Endothelial cell of umbilical vein (primary cell): Measurements from ENCODE around the gene POMGNT2. TPM values are rescaled to one million over a fixed set of nuclear protein-coding genes. Genes with fewer than 3 reads are reported as not detected.
"Not testable (repeated sequence)": the region's sequence is repeated elsewhere in the genome, so short reads cannot be mapped to it uniquely, and the experiment has no call there.

Experiments
- BruUV-seq: library from RNA; stranded (reverse); fragments of 400-500 nt; replicated peaks from 2 replicates; lab custom pipeline; 2021; lab: Mats Ljungman, UMichigan
- CTCF ChIA-PET: fragments of 300-600, 350-600 bp; sonication (Branson Sonifier 250); formaldehyde crosslinking; loops from one replicate; lab custom pipeline; 2021; ENCODE audit warnings: antibody characterized with exemption, inconsistent platforms; lab: Charles Lee
- POLR2A ChIA-PET: fragments of 300-600, 350-600 bp; sonication (Branson Sonifier 250); formaldehyde crosslinking; loops from one replicate; lab custom pipeline; 2021; ENCODE audit warnings: antibody characterized with exemption, inconsistent platforms; lab: Charles Lee
- DNase-seq: peaks from one replicate; pipeline ENCODE4 v3.0.0-alpha.2; 2011; ENCODE audit warnings: low read depth, low spot score
- FAIRE-seq: peaks from 2 replicates; lab custom pipeline; 2011; peaks lifted over from hg19 to GRCh38; lab: Jason Lieb, UNC
- H2AFZ ChIP-seq: 2 replicates; pipeline ENCODE4 v1.6.0; 2012; ENCODE audit warnings: low read depth, low read length, control low read depth, inconsistent platforms
- H3K27ac ChIP-seq: 2 replicates; pipeline ENCODE4 v1.5.1; 2011; ENCODE audit warnings: low read depth, mild to moderate bottlenecking, control low read depth, low read length, moderate library complexity; ENCODE audit not compliant: insufficient read depth
- H3K27me3 ChIP-seq, 2 experiments: 2 replicates each; pipeline versions ENCODE4 v1.6.0 to v1.6.1; 2011; ENCODE audit warnings: low read length in 2 of 2, mixed read lengths in 1 of 2; ENCODE audit not compliant: control insufficient read depth in 2 of 2, insufficient read depth in 2 of 2
- H3K36me3 ChIP-seq, 2 experiments: 2 replicates in 1 of 2; 3 replicates in 1 of 2; pipeline ENCODE4 v1.5.1; 2011; ENCODE audit warnings: low read length in 2 of 2, mild to moderate bottlenecking in 1 of 2, moderate library complexity in 1 of 2; ENCODE audit not compliant: control insufficient read depth in 2 of 2, insufficient read depth in 2 of 2; ENCODE audit errors: extremely low read depth in 1 of 2
- H3K4me1 ChIP-seq: 3 replicates; pipeline ENCODE4 v1.5.1; 2011; ENCODE audit warnings: mild to moderate bottlenecking, low read length; ENCODE audit not compliant: control insufficient read depth, insufficient read depth; ENCODE audit errors: extremely low read depth
- H3K4me2 ChIP-seq: 2 replicates; pipeline ENCODE4 v1.6.1; 2011; ENCODE audit warnings: low read length, control low read depth, mixed read lengths; ENCODE audit not compliant: insufficient read depth
- H3K4me3 ChIP-seq, 3 experiments: fragments of 200-600 bp in 1 of 3; sonication (generic), shearing (Covaris generic) in 1 of 3; replicated peaks in 1 of 3; 2 replicates each; pipeline ENCODE4 v1.5.1; 2011 to 2016; ENCODE audit warnings: control low read depth in 3 of 3, low read length in 3 of 3, mild to moderate bottlenecking in 2 of 3, inconsistent platforms in 1 of 3, low read depth in 1 of 3, moderate library complexity in 1 of 3; ENCODE audit not compliant: insufficient read depth in 1 of 3
- H3K79me2 ChIP-seq: 2 replicates; pipeline ENCODE4 v1.6.0; 2012; ENCODE audit warnings: low read length, inconsistent platforms; ENCODE audit not compliant: control insufficient read depth, insufficient read depth
- H3K9ac ChIP-seq: replicated peaks from 2 replicates; pipeline ENCODE3; 2011; ENCODE audit warnings: low read length, control low read depth; ENCODE audit not compliant: insufficient read depth; ENCODE audit errors: extremely low read depth
- H3K9me1 ChIP-seq: replicated peaks from 3 replicates; pipeline ENCODE4 v1.6.0; 2011; ENCODE audit warnings: mild to moderate bottlenecking, low read length; ENCODE audit not compliant: control insufficient read depth, insufficient read depth; ENCODE audit errors: extremely low read depth
- H3K9me3 ChIP-seq: replicated peaks from 2 replicates; pipeline ENCODE4 v1.5.1; 2012; ENCODE audit warnings: low read length, inconsistent platforms; ENCODE audit not compliant: control insufficient read depth, insufficient read depth
- H4K20me1 ChIP-seq: replicated peaks from 2 replicates; pipeline ENCODE3; 2011; ENCODE audit warnings: mild to moderate bottlenecking, low read length; ENCODE audit not compliant: control insufficient read depth, insufficient read depth; ENCODE audit errors: extremely low read depth
- FOS ChIP-seq: IDR thresholded peaks from 2 replicates; pipeline ENCODE4 v1.6.1; 2011; ENCODE audit warnings: mild to moderate bottlenecking, low read length, moderate library complexity, borderline replicate concordance; ENCODE audit not compliant: insufficient read depth
- POLR2AphosphoS5 ChIP-seq: IDR thresholded peaks from 2 replicates; pipeline ENCODE4 v1.6.1; 2012; ENCODE audit warnings: low read depth, mild to moderate bottlenecking, control low read depth, low read length, moderate library complexity; ENCODE audit not compliant: insufficient read depth
- dilution Hi-C: fragments of 300-500 bp; cut with MboI; formaldehyde crosslinking; loops from one replicate; pipeline ENCODE4 v1.15.0; 2019; ENCODE audit warnings: low sequenced_read_pairs; ENCODE audit not compliant: extremely low pct_ligation_motif_present
- intact Hi-C: fragments of 100-400 bp; cut with micrococcal nuclease; formaldehyde crosslinking; loops from one replicate; pipeline ENCODE4 v1.10.0; 2022
- polyA plus RNA-seq, 4 experiments: library from polyadenylated mRNA; depleted of rRNA in 3 of 4; stranded (reverse) in 3 of 4; unstranded in 1 of 4; fragments of >200 nt; gene quantifications; 2 replicates each; pipeline versions ENCODE4 v1.2.1 to v1.2.3, GENCODE V29; 2011 to 2012; ENCODE audit warnings: missing spikeins in 1 of 4
- total RNA-seq: library from RNA; stranded (reverse); gene quantifications from 2 replicates; pipeline ENCODE4 v1.2.3, GENCODE V29; 2021

POMGNT2 gene
- total and polyA plus RNA-seq, 2 donors (not counting 3 experiments of a cell fraction or from before 2014, with no cell fraction given), result 6.4 to 16.3 TPM

GRCh38 chr3:43048470-43048869 is 57.4 kb downstream of the POMGNT2 start:
- ChIA-PET POLR2A (no interaction called here), CTCF (no interaction called here)
- Histone ChIP-seq H3K79me2 (no peaks in the 10 kb centered on the region), H2AFZ (no peak overlapping the region), H3K9ac (no peak overlapping the region), H3K9me1 (no peaks in the 10 kb centered on the region), H3K4me3 (no peak overlapping the region), H3K9me3 (no peaks in the 10 kb centered on the region), H3K4me1 (no peaks in the 10 kb centered on the region), H3K36me3 (no peaks in the 10 kb centered on the region), H4K20me1 (no peaks in the 10 kb centered on the region), H3K4me2 (no peak overlapping the region), H3K27ac (no peak overlapping the region), H3K27me3 (peaks cover 4 to 6% of the 10 kb centered on the region in 2 experiments)
- DNase-seq, result no peak
- BruUV-seq, result no TSS peak
- intact Hi-C loops (no loop called here), dilution Hi-C loops (no loop called here)
- no peak for FAIRE-seq
- TF ChIP-seq FOS (no peak), POLR2AphosphoS5 (no peak)

DNA sequence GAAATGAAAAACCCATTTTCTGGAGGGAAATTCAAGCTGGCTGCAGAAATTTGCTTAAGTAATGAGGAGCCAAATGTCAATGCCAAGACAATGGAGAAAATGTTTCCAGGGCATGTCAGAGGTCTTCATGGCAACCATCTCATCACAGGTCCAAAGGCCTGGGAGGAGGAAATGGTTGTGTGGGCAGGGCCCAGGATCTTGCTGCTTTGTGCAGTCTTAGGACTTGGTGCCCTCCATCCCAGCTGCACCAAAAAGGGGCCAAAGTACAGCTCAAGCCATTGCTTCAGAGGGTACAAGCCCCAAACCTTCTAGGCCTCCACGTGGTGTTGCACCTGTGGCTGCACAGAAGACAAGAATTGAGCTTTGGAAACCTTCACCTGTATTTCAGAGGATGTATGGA is 59.3 kb downstream of the POMGNT2 start:
- CTCF ChIA-PET, result no interaction called here
- no peaks in the 10 kb centered on the region for H3K79me2 ChIP-seq
- no peaks in the 10 kb centered on the region for H3K9me1 ChIP-seq
- no peak overlapping the region for H3K27ac ChIP-seq
- BruUV-seq, result no TSS peak
- intact Hi-C loops (no loop called here), dilution Hi-C loops (no loop called here)
- no peak for TF ChIP-seq FOS
- H3K9ac ChIP-seq, result no peak overlapping the region
- FAIRE-seq (no peak), DNase-seq (no peak)
- H4K20me1 ChIP-seq, result no peaks in the 10 kb centered on the region
- H3K9me3 ChIP-seq, result no peaks in the 10 kb centered on the region
- H3K4me1 ChIP-seq, result no peaks in the 10 kb centered on the region
- H3K4me3 ChIP-seq, result no peak overlapping the region
- no peaks in the 10 kb centered on the region for H3K36me3 ChIP-seq
- POLR2A ChIA-PET, result no interaction called here
- H3K4me2 ChIP-seq, result no peak overlapping the region
- no peak overlapping the region for H2AFZ ChIP-seq
- peaks cover 0 to 1% of the 10 kb centered on the region in 2 experiments for H3K27me3 ChIP-seq

DNA sequence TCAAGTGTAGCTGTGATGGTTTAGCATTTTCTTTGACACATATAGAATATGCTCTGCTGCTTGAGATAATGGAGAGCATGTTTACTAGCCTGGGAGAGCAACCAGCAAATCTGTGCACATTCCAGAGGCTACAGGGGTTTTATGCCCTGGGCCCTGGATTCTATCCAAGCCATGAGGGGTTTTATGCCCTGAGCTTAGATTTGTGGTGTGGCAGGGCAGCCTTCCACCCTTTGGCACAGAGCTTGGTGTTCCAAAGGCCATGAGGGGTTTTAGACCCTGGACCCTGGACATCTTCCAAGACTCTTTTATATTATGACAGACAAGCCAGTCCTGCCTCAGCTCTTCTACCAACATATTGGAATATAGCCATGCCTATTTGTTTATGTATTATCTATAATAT is 60.8 kb downstream of the POMGNT2 start:
- H4K20me1 ChIP-seq, dilution Hi-C loops, FAIRE-seq, H3K4me2 ChIP-seq, H3K9ac ChIP-seq, POLR2A ChIA-PET, BruUV-seq, H3K9me1 ChIP-seq, intact Hi-C loops, H3K4me3 ChIP-seq, H3K36me3 ChIP-seq, H3K9me3 ChIP-seq, H3K27me3 ChIP-seq, H2AFZ ChIP-seq, H3K4me1 ChIP-seq, H3K27ac ChIP-seq, CTCF ChIA-PET, DNase-seq, H3K79me2 ChIP-seq: not testable (repeated sequence)
